Measurements from ENCODE around the gene MRPS31.

DNA sequence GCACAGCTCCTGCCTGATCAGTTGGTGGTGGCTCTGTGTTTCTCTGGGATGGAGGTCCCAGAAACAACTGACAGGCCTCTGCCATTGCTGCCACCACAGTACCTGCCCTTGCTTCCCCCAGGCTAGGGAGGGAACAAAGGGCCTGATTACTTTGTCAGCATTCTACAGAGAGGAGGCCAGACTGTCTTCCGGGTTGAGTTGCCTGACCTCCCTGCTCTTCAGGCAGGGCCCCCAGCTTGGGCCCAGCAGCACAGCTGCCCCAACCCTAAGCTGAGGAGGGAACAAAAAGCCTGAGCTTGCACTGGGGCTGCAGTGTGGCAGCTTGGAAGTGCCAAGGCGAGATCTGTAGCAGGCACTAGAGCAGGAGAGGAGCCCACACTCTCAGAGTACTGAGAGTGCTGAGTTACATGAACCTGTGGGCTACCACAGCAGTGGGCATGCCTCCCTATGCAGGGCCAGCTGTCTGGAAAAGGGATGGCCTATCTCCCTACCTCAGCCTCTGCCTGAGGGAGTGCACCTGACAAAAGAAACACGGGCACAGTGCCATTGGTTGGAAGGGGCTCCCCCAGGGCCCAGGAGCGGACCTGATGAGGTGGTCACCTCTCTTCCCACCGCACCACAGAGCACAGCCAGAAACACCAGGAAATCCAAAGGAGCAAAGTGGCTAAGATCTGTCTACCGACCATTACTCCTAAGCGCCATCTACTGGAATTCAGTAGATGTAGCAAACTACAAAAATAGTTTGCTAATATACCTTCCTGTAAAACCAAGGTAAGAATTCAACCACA lies 42.9 kb upstream of the MRPS31 start:
- TF ChIP-seq POLR2AphosphoS5 (IDR thresholded peaks at IDR 0.05; ENCODE audit: low read depth, low read length): no peak
- TF ChIP-seq, protein P1, sequence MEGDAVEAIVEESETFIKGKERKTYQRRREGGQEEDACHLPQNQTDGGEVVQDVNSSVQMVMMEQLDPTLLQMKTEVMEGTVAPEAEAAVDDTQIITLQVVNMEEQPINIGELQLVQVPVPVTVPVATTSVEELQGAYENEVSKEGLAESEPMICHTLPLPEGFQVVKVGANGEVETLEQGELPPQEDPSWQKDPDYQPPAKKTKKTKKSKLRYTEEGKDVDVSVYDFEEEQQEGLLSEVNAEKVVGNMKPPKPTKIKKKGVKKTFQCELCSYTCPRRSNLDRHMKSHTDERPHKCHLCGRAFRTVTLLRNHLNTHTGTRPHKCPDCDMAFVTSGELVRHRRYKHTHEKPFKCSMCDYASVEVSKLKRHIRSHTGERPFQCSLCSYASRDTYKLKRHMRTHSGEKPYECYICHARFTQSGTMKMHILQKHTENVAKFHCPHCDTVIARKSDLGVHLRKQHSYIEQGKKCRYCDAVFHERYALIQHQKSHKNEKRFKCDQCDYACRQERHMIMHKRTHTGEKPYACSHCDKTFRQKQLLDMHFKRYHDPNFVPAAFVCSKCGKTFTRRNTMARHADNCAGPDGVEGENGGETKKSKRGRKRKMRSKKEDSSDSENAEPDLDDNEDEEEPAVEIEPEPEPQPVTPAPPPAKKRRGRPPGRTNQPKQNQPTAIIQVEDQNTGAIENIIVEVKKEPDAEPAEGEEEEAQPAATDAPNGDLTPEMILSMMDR (IDR thresholded peaks at IDR 0.05): peak; percentile 66
- TF ChIP-seq, protein P2, sequence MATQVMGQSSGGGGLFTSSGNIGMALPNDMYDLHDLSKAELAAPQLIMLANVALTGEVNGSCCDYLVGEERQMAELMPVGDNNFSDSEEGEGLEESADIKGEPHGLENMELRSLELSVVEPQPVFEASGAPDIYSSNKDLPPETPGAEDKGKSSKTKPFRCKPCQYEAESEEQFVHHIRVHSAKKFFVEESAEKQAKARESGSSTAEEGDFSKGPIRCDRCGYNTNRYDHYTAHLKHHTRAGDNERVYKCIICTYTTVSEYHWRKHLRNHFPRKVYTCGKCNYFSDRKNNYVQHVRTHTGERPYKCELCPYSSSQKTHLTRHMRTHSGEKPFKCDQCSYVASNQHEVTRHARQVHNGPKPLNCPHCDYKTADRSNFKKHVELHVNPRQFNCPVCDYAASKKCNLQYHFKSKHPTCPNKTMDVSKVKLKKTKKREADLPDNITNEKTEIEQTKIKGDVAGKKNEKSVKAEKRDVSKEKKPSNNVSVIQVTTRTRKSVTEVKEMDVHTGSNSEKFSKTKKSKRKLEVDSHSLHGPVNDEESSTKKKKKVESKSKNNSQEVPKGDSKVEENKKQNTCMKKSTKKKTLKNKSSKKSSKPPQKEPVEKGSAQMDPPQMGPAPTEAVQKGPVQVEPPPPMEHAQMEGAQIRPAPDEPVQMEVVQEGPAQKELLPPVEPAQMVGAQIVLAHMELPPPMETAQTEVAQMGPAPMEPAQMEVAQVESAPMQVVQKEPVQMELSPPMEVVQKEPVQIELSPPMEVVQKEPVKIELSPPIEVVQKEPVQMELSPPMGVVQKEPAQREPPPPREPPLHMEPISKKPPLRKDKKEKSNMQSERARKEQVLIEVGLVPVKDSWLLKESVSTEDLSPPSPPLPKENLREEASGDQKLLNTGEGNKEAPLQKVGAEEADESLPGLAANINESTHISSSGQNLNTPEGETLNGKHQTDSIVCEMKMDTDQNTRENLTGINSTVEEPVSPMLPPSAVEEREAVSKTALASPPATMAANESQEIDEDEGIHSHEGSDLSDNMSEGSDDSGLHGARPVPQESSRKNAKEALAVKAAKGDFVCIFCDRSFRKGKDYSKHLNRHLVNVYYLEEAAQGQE (IDR thresholded peaks at IDR 0.05; ENCODE audit: insufficient read depth in 1 of 2, low read depth in 2 of 2, low read length in 1 of 2): no peak
- TF ChIP-seq SIN3A (IDR thresholded peaks at IDR 0.05; ENCODE audit: borderline replicate concordance, insufficient read depth, low read depth, low read length): no peak

All from Panc1 (cell line).